Subcutaneous adipose tissue (tissue), 4 donors: Measurements from ENCODE around the gene NECTIN3. TPM values are rescaled to one million over a fixed set of nuclear protein-coding genes. Genes with fewer than 3 reads are reported as not detected.

ENCODE experiments used
- total RNA-seq, 4 donors: library from RNA; depleted of rRNA; stranded (reverse); fragments of >200 nt; gene quantifications; one replicate each; pipeline ENCODE4 v1.1.0, GENCODE V29; 2016
- TF ChIP-seq, protein P1 (sequence below): fragments of 450-650 bp; IDR thresholded peaks from one replicate; pipeline ENCODE4 v1.5.1; 2016; ENCODE audit warnings: low read depth, mild to moderate bottlenecking, control low read depth, antibody characterized with exemption, moderate library complexity

Gene NECTIN3
- total RNA-seq, 4 donors from 2014 or later: 19.4 to 36.7 (median 29.4) TPM

DNA sequence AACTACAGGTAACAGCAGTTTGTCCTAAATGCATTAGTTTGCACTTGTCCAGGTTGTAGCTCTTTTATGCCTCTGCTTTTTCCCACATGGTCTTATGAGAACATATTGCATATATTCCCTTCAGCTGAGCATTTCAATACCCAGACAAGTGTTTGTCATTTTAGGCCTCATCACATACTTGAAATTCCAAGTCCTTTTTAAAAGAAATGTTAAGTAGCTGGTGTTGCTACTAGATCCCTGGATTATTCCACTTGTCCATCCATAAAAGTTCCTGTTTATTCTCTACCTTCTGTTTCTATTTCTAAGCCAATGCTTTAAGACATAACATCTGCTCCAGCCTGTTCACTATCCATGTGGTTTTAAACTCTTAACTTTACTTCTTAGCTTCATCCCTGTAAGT lies 128.4 kb downstream of the NECTIN3 start:
- TF ChIP-seq, protein P1, sequence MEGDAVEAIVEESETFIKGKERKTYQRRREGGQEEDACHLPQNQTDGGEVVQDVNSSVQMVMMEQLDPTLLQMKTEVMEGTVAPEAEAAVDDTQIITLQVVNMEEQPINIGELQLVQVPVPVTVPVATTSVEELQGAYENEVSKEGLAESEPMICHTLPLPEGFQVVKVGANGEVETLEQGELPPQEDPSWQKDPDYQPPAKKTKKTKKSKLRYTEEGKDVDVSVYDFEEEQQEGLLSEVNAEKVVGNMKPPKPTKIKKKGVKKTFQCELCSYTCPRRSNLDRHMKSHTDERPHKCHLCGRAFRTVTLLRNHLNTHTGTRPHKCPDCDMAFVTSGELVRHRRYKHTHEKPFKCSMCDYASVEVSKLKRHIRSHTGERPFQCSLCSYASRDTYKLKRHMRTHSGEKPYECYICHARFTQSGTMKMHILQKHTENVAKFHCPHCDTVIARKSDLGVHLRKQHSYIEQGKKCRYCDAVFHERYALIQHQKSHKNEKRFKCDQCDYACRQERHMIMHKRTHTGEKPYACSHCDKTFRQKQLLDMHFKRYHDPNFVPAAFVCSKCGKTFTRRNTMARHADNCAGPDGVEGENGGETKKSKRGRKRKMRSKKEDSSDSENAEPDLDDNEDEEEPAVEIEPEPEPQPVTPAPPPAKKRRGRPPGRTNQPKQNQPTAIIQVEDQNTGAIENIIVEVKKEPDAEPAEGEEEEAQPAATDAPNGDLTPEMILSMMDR: no peak

DNA sequence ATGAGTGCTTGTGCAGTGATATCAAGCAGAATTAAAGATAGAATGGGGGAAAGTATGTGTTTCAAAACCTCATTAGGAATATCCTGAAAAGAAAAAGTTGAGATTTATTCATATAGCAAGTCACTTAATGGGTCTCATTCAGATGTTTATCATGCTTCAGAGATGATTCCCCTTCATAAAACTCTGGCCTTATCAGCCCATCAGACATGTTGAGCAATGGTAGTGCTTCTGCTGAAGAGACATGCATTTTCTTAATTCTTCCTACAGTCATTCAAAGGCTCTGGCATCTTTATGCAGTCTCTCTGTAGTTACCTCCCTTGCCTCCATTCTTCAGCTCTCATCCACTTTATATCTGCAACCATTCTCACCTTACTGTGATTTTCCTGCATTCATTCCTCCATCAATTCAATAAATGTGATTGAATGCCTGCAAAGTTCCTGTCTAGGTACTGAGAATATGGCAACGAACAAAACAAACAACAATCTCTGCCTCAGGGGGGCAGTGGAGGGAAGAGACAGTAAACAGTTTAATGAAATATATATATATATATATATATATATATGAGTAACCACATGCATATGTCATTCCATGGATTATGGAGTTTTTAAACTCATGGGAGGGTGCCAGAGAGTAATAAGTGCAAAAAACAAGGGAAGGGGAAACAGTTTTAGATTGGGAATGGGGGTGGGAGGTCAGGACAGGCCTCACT lies 138.5 kb downstream of the NECTIN3 start:
- TF ChIP-seq, protein P1: no peak

DNA sequence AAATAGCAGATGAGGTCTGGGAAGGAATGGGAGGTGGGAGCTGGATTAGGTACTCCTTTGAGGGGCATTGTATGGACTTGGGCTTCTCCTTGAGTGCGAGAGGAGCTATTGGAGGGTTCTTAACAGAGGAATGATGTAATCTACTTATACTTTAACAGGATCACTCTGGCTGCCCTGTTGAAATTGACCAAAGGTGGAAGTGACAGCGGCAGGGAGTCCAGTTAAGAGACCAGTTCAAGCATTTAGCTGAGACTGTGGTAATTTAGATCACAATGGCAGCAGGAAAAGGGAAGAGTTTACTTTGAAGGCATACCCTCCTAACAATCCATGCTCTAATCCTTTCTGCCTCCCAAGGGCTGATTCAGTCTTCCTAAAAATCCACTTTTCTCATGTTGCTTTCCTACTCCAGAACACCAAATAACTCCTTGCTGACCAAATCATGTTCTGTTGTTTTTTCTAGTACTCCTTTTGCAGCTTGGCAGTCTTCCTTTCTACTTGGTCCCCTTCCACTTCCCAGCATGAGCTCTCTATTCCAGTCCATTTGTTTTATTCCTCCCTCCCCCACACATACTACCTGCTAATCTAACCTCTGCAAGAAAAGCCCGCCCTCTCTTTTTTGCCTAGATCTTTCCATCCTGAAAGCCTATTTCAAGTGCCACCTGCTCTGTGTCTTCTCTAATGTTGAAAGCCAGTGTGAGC lies 139.4 kb downstream of the NECTIN3 start:
- TF ChIP-seq, protein P1: no peak

- TF ChIP-seq, protein P1: no peak
These were observed 140.9 kb downstream of the NECTIN3 start for GRCh38 chr3:111212511-111212910.

GRCh38 chr3:111215481-111215880 lies 143.9 kb downstream of the NECTIN3 start:
- TF ChIP-seq, protein P1: no peak

GRCh38 chr3:111218615-111219014 lies 147.0 kb downstream of the NECTIN3 start:
- TF ChIP-seq, protein P1: no peak

DNA sequence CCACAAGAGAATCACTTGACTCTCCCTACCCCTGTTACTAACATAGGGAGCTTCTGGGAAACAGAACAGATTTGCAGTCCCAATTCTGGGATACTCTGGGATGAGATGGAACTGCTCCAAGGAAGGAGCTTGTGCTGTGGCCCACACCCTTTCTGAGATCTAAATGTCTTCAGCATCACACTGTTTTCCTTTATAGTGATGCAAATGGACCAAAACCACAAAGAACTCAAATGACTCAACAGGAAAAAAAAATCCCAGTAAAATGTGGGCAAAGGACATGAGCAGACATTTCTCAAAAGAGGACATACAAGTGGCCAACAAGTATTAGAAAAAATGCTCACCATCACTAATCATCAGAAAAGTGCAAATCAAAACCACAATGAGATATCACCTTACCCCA lies 155.6 kb downstream of the NECTIN3 start:
- TF ChIP-seq, protein P1: no peak
